Nephron progenitor cell (in vitro differentiated cells): ENCODE results near the gene BAIAP2L1.

Source experiments
- DNase-seq: peaks from one replicate; pipeline ENCODE4 v3.0.0; 2021
- H3K27ac Mint-ChIP-seq: 2 replicates; pipeline ENCODE4 v1.8.0; 2021; ENCODE audit warnings: mild to moderate bottlenecking, moderate library complexity, mixed read lengths
- H3K27me3 Mint-ChIP-seq: 2 replicates; pipeline ENCODE4 v1.8.0; 2021; ENCODE audit warnings: mild to moderate bottlenecking, low read depth, mixed read lengths; ENCODE audit not compliant: poor library complexity
- H3K36me3 Mint-ChIP-seq: 2 replicates; pipeline ENCODE4 v1.8.0; 2021; ENCODE audit warnings: low read depth, mixed read lengths
- H3K4me1 Mint-ChIP-seq: 2 replicates; pipeline ENCODE4 v1.8.0; 2021; ENCODE audit warnings: mixed read lengths
- H3K4me3 Mint-ChIP-seq: 2 replicates; pipeline ENCODE4 v1.8.0; 2021; ENCODE audit warnings: mild to moderate bottlenecking, moderate library complexity, mixed read lengths
- H3K9me3 Mint-ChIP-seq: 2 replicates; pipeline ENCODE4 v1.8.0; 2021; ENCODE audit warnings: mild to moderate bottlenecking, moderate library complexity, mixed read lengths
- CTCF ChIP-seq: fragments of 200-600 bp; sonication (generic); IDR thresholded peaks from 2 replicates; pipeline ENCODE4 v1.5.0; 2021; ENCODE audit warnings: antibody characterized with exemption

Gene BAIAP2L1

DNA sequence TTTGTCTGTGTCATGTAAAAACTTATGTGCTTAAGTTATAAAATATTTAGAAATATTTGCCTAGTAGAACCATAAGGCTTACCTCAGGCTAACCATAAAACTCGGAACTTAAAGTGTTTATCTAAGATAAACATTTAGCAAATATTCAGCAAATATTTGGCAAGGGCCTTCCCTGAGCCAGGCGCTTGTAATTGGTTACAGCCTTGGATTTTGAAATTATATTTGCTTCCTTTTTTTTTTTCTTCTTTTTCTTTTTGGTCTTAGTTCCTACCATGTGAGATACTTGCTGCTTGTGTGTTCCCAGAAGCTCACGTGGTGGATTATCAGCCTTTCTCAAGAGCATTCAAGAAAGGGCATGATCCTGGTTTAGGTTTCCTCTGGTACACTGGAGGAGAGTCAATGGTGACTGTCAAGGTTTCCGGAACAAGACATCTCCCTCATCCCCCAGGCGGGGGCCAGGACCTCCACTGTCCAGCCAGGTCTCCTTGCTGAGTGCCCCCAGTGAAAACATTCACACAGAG lies 124.6 kb downstream of the BAIAP2L1 start:
- peaks cover 10% of the 10 kb centered on the region for H3K4me1 Mint-ChIP-seq
- DNase-seq: no peak
- no peaks in the 10 kb centered on the region for H3K27me3 Mint-ChIP-seq
- no peak for TF ChIP-seq CTCF
- H3K4me3 Mint-ChIP-seq: no peak overlapping the region
- no peak overlapping the region for H3K27ac Mint-ChIP-seq
- no peaks in the 10 kb centered on the region for H3K9me3 Mint-ChIP-seq
- H3K36me3 Mint-ChIP-seq: no peaks in the 10 kb centered on the region

DNA sequence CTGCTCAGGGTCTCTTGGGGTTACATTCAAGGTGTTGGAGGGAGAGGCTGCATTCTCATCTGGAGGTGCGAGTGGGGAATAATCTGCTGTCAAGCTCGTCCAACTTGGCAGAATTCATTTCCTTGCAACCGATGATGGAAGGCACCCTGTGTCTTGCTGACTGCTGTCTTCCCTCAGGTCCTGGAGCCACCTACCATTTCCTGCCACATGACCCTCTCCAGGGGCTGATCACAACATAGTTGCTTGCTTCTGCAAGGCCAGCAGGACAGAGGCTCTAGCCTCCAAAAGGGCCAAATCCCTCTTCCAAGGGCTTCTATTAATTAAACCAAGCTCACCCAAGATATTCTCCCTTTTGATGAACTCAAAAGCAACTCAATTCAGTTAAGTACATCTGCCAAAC lies 133.6 kb downstream of the BAIAP2L1 start:
- DNase-seq: no peak
- TF ChIP-seq CTCF: no peak
- H3K4me3 Mint-ChIP-seq: no peak overlapping the region
- H3K36me3 Mint-ChIP-seq: peaks cover 26% of the 10 kb centered on the region
- peaks cover 4% of the 10 kb centered on the region for H3K27me3 Mint-ChIP-seq
- no peaks in the 10 kb centered on the region for H3K4me1 Mint-ChIP-seq
- no peaks in the 10 kb centered on the region for H3K9me3 Mint-ChIP-seq
- no peak overlapping the region for H3K27ac Mint-ChIP-seq

DNA sequence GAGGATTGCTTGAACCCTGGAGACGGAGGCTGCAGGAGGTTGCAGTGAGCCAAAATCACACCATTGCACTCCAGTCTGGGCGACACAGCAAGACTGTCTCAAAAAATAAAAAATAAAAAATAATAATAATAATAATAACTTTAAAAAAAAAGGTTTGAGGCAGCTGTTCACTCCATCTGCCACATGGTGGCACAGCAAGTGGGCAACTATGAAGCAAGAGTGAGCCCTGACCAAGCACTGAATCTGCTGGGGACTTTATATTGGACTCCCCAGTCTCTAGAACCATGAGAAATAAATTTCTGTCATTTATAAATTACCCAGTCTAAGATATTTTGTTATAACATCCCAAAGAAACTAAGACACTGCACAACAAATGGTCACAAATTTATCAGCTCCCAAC lies 134.1 kb downstream of the BAIAP2L1 start:
- DNase-seq: no peak
- H3K4me3 Mint-ChIP-seq: no peak overlapping the region
- TF ChIP-seq CTCF: peak; percentile 14
- peaks cover 30% of the 10 kb centered on the region for H3K36me3 Mint-ChIP-seq
- H3K27me3 Mint-ChIP-seq: peaks cover 4% of the 10 kb centered on the region
- no peak overlapping the region for H3K27ac Mint-ChIP-seq
- H3K9me3 Mint-ChIP-seq: no peaks in the 10 kb centered on the region
- H3K4me1 Mint-ChIP-seq: no peaks in the 10 kb centered on the region

GRCh38 chr7:98265841-98266271 lies 135.0 kb downstream of the BAIAP2L1 start:
- no peak for DNase-seq
- Mint-ChIP-seq H3K27me3 (peaks cover 4% of the 10 kb centered on the region), H3K4me3 (no peak overlapping the region), H3K4me1 (no peaks in the 10 kb centered on the region), H3K9me3 (no peaks in the 10 kb centered on the region), H3K36me3 (peaks cover 36% of the 10 kb centered on the region), H3K27ac (no peak overlapping the region)
- TF ChIP-seq CTCF: no peak

DNA sequence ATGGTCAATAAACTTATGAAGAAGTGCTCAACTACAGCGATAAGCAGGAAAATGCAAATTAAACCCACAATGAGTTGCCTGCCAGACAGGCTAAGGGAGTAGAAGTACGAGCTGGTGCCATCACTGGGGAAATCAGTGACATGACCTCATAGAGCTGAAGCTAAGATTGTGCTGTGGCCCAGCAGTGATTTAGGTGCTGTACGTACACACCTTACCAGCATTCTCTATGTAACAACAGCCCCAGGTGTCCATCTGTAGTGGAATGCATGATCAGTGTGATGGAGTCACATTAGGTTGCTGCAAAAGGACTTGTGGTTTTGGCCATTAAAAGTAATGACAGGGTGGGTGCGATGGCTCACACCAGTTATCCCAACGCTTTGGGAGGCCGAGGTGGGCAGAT lies 143.2 kb downstream of the BAIAP2L1 start:
- Mint-ChIP-seq H3K9me3 (no peaks in the 10 kb centered on the region), H3K27me3 (no peaks in the 10 kb centered on the region), H3K27ac (no peak overlapping the region), H3K4me3 (no peak overlapping the region), H3K36me3 (peaks cover 27% of the 10 kb centered on the region), H3K4me1 (peaks cover 8% of the 10 kb centered on the region)
- DNase-seq: no peak
- TF ChIP-seq CTCF: no peak

- Mint-ChIP-seq H3K27ac (no peak overlapping the region), H3K36me3 (peaks cover 14% of the 10 kb centered on the region), H3K4me3 (no peak overlapping the region), H3K27me3 (peaks cover 2% of the 10 kb centered on the region), H3K4me1 (peaks cover 17% of the 10 kb centered on the region), H3K9me3 (no peaks in the 10 kb centered on the region)
- no peak for TF ChIP-seq CTCF
- DNase-seq: no peak
Measured at GRCh38 chr7:98256431-98256830, 144.5 kb downstream of the BAIAP2L1 start.
